ENCODE results near the gene ACD.

ACD gene

GRCh38 chr16:67661101-67661761, 1.2 kb upstream of the ACD start:
- DNase-seq, result peak; percentile 49 to 51

- DNase-seq, result peak; percentile 94 to 96
These were observed 536 bp upstream of the ACD start, which contains the start of gene PARD6A for GRCh38 chr16:67660564-67661028. Gene PARD6A, plus strand, starts transcription at chr16:67660960. Its CDS starts 79 bp downstream, at chr16:67661039.

DNA sequence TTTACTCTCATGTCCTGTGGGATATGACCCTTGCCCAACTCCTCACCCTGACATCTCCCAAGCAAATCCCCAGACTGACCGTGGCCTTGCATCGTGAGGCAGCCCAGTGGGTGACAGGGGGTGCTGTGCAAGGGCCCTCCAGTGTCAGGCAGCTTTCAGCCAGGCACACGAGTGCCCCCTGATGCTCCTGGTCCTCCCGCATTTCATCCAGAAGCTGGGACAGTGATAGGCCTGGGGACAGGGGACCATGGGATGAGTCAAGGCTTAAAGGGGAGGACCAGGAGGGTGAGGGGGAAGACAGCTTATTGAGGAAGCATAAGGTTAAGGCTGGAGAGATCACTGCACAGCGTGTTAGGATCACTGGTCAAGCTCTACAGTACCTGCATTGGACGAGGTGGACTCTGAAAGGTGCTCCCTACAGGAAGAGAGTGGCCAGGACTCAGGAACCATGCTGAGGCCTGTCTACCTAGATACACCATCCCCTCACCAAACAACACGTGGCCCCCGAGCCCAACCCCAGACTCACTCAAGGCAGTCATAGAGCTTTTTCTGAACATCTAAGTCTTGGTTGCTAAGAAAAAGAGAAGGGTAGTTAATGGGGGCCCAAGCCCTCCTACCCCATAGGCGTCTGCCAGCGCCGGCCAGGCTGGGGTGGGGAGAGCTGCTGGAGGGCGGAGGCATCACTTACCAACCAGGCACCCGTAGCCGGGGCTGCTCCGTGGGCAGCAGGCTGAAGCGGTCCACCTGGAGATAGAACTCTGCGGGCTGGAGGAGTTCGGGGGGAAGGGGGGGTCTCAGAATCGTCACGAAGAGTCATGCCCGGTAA, 998 bp downstream of the ACD start:
- DNase-seq, result no peak

DNA sequence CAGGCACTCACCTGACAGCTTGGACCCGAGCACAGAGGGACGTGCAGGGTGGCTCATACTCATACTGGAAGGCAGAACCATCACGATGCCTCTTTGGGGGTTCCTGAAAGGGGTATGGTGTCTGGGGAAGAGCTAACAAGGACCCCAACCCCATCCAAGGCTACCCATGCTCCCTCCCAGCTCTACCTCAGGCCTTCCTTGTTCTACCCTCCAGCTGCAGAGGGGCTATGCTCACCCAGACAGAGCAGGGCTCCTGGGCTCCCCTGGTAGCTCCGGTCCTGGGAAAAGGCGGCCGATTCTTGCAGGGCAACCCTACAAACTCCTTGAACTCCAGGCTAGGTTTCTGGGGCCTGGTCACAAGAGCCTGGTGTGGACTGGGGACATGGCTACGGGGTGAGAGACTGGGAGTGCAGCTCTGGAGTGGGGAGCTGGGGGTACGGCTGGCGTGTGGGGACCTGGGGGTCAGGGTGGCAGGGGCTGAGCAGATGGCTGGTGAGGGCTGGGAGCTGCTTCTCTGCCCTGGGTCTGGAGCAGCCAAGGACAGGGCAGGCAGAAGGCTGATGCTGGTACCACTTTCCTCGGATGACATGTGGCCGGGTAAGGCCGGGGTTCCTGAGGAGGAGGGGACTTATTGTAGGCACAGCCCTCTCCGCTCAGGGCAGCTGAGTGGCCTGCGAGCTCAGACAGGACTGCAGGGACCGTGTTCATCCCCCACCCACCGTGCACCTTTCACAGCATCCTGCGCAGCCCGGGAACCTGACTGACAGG, 2.1 kb downstream of the ACD start:
- no peak for DNase-seq

DNA sequence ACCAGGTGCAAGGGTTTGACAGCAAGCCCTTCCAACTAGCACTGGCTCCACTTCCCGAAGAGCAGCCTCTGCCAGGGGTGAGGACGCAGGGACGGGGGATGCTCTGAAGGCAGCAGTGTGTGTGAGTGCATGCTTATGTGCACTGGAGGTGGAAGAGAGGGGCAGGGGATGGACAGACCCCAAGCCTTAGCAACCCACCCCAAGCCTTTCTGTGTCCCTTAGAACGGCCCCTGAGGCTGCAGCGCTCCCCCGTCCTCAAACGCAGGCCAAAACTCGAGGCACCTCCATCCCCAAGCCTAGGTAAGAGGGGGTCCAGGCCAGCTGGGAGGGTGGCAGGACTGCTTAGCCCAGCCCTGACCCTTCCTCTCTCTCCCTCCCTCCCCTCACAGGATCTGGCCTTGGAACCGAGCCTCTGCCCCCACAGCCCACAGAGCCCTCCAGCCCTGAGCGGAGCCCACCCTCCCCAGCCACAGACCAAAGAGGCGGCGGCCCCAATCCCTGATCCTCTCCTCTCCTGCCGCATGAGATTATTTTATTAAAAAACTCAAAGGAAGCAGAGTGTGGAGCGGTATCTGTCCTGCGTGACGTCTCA, 2.9 kb downstream of the ACD start:
- DNase-seq, result no peak

GRCh38 chr16:67656344-67657016, 3.6 kb downstream of the ACD start:
- no peak for DNase-seq

DNA sequence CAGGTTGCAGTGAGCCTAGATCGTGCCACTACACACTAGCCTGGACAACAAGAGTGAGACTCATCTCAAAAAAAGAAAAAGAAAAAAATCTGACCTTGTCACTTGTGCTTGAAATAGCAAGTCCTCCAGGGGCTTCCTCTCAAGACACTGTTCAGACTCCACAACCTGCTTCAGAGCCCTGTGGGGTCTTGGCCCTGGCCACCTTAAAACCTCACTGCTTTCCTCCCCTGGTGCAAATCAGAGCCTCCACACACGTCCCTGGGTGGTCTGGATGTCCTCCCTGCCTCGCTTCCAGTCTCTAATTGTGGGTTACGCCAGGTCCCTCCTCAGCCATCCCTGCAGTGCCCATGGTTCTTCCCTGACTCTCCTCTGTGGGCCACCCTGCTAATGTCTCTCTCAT, 4.7 kb downstream of the ACD start:
- no peak for DNase-seq

DNA sequence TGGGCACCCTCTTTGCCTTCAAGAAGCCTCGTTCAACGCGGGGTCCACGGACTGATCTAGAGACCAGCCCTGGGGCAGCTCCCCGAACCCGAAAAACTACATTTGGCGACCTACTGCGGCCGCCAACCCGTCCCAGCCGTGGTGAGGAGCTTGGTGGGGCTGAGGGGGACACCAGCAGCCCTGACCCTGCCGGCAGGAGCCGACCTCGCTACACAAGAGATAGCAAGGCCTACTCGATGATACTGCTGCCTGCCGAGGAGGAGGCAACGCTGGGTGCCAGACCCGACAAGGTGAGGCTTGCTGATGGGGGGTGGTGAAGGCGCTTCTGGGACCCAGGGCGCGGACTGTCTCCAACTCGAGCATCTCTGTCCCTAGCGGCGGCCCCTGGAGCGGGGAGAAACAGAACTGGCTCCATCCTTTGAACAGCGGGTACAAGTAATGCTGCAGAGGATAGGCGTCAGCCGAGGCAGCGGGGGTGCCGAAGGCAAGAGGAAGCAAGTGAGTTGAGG, 5.6 kb downstream of the ACD start:
- no peak for DNase-seq

DNA sequence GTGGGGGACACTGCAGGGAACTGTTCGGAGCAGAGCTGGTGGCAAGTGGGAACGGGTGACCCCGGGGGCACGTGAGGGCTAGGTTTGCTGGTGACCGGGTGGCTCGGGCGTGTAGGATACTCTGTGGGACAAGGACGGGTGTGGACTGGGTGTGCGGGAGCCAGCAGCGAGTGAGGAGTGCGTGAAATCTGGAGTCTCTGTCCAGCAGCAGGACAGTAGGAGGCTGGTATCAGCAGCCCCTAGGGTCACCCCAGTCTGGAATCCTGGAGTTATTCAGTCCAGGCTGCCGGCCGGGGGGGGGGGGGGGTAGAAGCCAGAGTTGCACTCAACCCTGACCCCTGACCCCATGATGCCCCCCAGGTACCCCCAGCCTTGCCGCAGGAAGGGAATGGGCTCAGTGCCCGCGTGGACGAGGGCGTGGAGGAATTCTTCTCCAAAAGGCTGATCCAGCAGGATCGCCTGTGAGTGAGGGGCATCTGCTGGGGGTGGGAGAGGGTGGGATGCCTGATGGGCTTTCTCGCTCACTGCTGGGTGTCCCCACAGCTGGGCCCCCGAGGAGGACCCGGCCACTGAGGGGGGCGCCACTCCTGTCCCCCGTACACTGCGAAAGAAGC, 6.2 kb downstream of the ACD start:
- DNase-seq, result no peak

DNA sequence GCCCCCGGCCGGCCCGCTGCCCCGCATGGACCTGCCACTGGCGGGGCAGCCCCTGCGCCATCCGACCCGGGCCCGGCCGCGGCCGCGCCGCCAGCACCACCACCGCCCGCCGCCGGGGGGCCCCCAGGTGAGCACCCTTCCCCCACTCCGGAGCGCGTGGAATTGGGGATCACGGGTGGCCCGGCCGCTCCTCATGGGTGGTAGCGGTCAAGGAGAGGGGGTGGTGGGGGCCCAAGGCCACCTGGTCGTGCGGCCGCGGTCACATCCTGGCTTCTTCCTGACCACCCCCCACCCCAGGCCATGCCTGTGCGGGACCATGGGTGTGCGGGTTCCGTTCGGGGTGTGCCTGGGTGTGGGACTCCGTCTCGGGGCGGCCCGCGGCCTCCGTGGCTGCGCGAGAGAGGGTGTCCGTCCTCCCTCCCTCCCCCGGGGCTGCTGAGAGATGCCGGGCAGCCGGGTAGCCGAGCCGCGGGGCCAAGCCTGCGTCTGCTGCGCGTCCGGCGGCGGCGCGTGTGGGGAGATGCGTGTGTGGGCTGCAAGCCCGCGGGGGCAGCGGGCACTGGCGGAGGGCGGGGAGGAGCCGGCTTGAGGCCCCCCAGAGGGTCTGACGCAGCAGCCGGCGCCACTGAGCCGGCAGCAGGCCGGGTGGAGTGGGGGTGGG, 6.8 kb downstream of the ACD start:
- no peak for DNase-seq

DNA sequence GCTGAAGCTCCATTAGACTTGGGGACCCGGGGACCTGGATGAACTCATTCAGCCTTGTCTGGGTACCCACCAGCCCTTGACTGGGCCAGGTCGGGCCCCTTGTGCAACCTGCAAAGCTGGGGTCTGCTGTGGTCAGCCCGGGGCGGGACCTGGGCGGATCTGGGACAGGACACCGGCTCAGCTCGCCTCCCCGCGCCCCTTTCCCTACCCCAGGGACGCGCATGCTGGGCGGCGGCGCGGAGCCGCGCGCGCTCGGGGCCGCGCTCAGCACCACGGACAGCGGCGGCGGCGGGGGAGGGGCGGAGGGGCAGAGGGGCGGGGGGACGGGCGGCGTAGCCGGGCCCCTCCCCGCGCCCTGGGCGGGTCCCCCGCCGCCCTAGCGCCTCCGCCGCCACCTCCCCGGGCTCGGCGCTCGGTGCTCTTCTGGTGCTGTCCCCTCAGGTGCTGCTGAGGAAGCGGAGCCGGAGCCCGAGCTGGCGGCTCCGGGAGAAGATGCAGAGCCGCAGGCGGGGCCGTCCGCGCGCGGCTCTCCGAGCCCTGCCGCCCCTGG, 7.4 kb downstream of the ACD start:
- no peak for DNase-seq

- no peak for DNase-seq
These were observed 8.2 kb downstream of the ACD start for GRCh38 chr16:67651847-67652246.

DNA sequence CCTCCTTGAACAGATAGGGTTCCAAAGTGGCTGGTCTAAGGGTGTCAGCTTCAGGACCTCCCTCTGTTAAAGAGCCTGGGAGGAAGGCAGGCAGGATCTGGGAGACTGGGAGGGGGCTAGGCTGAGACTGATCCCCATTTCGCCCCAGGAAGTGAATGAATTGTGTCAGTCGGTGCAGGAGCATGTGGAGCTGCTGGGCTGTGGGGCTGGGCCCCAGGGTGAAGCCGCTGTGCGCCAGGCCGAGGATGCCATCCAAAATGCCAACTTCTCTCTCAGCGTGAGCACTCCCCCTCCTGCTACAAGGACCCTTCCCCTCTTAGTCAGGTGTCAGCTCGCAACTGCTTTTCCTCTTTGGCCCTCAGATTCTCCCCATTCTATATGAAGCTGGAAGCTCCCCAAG, 9.0 kb downstream of the ACD start:
- DNase-seq, result no peak

DNA sequence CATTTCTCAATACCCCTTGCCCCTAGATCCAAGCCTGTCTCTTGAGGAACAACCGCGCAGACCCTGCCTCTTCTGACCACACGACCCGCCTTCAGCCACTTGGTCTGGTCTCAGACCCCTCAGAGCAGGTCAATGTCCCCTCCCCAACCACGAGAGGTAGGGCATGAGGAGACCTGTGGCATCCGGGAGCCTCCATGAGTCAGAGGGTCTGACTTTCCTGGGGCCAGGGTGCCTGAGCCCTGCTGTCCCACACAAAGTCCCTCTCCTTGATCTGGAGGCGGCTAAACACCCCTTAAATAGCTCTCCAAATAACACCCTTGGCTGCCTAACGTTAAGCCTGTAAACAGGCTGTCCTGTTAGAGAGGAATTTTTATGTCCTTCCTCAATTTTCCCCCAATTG, 10.0 kb downstream of the ACD start:
- DNase-seq, result no peak

- DNase-seq, result no peak
These were observed 10.5 kb downstream of the ACD start for GRCh38 chr16:67649494-67649931.

GRCh38 chr16:67648764-67649407, 11.2 kb downstream of the ACD start:
- no peak for DNase-seq

DNA sequence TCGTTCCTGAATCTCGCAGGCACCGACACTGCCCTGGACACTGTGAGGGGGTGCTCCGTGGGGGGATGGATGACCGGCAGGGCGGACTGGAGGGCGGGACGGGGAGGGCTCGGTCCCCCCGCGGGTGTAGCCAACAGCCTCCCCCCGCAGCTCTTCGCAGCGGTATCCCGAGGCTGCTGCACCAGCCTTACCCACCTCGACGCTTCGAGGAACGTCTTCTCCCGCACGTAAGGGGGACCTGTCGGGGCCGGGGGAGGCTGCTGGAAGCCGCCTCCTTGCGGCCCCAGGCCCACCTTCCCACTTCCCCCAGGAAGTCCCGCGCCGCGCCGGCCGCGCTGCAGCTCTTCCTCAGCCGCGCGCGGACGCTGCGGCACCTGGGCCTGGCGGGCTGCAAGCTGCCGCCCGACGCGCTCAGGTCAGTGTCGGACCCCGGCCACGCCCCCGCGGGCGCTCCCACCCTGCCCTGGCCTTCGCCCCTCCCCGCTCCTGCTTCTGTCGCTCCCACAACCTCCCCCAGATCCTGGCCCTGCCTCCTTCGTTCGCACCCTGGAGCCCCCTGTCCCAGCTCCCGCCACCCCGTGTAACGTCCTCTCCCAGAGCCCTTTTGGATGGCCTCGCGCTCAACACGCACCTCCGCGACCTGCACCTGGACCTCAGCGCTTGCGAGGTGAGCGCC, 11.8 kb downstream of the ACD start:
- no peak for DNase-seq

- DNase-seq, result no peak
These were observed 12.4 kb downstream of the ACD start for GRCh38 chr16:67647681-67648080.

DNA sequence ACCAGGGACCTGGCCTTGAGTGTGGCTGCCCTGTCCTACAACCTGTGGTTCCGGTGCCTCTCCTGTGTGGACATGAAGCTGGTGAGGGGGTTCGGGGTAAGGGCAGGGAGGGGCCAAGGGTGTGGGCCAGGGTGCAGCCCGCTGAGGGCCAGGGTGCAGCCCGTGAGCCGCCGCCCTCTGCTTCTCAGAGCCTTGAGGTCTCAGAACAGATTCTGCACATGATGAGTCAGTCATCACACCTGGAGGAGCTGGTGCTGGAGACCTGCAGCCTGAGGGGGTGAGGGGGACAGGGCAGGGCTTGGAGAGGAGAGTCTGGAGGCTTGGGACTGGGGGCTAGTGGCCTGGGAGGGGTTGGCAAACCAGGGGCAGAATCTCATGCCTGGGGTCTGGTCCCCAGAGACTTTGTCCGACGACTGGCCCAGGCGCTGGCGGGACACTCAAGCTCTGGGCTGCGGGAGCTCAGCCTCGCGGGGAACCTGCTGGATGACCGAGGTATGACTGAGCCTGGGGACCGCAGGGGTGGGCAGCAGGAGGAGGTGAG, 12.9 kb downstream of the ACD start:
- DNase-seq, result no peak
